Measurements from ENCODE around the gene FAM120C.

FAM120C gene, protein sequence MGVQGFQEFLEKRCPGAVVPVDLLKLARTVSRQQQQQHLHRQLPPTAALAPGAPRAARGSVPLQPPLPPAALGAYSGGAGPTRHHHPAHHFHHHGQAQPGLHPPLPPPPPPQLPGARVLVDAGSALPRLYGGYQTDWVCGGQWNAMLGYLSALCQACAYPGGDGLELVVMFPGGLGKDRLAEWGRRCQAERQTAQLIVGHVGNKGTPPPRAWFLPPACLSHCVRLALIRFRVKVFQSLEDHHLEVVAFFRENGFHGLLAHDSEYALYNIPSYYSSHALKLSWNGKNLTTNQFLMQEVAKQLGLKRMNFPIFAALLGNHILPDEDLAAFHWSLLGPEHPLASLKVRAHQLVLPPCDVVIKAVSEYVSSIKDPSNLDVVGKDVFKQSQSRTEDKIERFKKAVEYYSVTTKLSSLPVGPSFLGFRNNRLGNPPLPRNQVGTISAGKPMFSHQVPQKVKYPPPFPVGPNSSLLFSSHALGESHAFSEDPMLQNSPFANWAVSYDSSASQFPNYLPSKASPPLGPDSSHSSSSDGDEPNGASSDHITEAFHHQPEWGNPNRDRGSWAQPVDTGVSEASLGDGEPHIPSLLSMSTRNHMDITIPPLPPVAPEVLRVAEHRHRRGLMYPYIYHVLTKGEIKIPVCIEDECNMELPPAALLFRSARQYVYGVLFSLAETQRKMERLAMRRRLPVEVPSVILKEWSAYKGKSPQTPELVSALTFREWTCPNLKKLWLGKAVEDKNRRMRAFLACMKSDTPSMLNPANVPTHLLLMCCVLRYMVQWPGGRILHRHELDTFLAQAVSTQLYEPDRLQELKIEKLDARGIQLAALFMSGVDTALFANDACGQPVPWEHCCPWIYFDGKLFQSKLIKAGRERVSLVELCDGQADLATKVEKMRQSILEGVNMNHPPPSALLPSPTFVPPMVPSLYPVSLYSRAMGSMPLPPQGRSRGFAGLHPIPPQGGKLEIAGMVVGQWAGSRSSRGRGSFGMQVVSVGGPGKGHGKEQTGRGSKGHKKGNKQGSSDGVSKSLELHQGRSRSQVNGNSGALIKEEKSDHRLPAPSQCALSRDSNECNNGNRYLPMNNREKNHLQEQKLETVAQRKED

DNA sequence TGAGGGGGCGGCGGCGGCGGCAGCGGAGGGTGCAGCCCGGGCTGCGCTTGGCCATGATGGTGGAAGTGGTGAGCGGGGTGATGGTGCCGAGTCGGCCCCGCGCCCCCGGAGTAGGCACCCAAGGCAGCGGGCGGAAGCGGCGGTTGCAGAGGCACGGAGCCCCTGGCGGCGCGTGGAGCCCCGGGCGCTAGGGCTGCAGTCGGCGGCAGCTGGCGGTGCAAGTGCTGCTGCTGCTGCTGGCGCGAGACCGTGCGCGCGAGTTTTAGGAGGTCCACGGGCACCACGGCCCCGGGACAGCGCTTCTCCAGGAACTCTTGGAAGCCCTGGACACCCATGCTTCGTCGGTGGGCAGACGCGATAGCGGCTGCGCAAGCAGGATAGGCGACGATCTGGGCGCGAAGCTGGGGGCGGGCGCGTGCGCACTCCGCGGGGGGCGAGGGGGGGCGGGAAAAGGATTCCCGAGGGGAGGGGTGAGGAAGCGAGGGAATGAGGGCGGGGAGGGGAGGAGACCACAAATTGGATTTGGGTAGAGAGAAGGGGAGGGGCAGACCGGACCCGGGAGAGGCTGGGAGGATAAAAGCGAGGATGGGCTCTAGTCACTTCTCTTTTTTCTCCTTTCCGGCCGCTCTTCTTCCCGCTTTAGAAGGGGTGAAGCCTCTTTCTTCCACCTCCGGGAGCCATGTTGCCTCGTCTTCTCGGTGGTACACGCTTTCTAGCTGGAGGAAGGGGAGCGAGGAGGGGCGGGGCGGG, at the start of gene FAM120C:
Gene FAM120C, minus strand, starts transcription at position 391 of the 750 bp plus-strand sequence. Its CDS starts 56 bp downstream, at position 335.
- DNase-seq = peak; percentile 70 to 75

DNA sequence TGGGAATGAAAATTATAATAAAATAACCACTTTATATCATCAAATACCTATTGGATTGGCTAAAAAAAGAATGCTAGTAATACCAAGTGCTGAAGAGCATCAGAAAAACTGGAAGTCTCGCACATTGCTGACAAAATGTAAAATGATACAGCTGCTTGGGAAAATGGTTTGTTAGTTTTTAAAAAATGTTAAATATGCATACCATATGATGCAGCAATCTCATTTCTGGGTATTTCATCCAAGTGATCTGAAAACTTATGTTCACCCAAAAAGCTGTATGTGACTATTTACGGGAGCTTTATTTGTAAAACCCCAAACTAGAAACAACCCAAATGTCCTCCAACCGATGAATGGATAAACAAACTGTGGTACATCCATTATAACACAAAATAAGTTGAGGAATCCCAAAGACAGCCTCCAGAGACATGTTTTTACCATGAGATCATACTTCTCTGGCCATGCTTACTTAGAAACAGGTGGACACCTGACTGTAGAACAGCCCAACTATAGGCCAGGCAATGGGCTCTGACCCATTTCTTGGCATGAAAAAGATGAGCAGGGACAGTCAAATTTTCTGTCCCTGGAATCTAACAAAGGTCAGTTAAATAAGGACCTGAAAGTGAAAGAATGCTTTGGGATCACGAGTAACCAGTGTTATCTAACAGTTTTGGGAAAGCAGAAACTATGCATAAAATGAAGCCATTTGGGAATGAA, 47.5 kb upstream of the FAM120C start:
- DNase-seq = no peak

DNA sequence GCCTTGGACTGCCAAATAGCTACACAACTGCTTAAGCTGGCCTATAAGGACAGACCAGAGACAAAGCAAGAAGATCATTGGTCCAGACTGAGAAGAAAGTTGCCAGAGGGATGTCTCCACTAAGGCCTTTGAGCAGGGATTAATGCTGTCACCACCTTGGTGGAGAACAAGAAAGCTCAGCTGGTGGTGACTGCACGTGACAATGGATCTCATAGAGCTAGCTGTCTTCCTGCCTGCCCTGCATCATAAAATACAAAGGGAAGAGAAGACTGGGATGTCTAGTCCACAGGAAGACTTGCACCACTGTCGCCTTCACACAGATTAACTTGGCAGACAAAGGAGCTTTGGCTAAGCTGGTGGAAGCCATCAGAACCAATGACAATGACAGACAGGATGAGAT, 40.5 kb upstream of the FAM120C start:
- no peak for DNase-seq

DNA sequence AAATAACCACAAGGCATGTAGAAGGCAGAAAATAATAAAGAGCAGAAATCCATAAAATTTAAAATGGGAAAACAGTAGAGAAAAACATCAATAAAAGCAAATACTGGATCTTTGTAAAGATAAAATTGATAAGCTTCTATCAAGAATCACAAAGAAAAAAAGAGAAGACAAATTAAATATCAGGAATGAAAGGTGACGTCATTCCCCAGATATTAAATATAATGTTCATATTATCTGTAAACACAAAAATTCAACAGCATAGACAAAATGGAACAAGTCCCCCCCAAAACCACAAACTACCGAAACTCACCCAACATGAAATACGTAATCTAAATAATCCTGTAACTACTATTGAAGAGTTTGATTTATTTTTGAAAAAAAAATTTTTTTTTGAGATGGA, 30.5 kb upstream of the FAM120C start:
- no peak for DNase-seq

DNA sequence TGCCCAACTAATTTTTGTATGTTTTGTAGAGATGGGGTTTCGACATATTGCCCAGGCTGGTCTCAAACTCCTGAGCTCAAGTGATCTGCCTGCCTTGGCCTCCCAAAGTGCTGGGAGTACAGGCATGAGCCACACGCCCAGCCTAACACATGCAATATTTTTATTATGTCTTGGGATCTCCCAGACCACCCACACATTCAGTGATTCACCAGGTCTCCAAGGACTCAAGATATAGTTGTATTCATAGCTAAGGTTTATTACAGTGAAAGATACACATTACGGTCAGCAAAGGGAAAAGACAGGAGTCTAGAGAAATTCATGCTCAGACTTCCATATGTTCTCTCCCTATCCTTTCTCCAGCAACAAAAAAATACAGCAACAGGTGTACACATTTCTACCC, 25.5 kb upstream of the FAM120C start:
- DNase-seq = no peak

DNA sequence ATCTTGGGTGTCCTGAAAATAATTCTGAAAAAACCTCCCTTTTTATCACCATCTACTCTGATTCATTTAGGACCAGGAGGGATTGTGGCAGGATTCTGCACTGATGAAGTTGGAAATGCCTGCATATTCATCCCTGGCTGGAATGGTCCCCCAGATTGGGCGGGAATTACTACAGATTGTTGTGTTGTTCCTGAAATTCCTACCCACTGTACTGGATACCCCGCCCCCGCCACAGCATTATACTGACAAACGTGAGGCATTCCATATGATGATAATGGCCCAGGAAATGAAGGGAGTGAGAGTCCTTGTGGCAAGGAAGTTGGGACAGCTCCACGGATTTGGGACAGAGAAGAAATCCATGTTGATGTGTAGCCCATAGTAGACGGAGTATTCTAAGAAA, 15.2 kb upstream of the FAM120C start:
- DNase-seq = no peak

DNA sequence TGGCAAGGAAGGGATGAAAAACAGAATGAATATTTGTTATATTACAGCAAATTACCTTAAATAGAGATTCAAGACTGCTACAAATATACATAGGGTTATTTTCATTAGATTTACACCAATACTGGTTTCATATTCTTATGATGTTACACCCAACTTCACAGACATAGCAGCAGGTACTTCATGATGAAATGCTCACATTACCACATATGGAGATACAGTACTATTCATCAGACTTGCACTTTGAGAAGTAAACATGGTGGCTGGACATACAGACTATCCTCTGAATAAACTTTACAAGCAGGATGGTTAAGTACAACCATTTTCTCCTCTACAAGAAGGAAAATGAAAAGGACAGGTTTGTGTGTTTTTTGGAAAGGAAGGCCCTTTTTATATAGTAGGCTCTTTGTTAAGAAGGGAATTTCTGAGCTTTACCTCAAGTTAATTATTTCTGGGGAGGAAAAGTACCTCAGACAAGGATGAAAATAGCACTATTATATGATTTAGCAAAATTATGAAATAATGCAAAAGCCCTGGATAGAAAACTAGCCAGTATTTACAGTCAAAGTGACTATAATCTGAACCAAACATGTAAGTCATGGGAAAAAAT, 12.0 kb upstream of the FAM120C start:
- DNase-seq = no peak

DNA sequence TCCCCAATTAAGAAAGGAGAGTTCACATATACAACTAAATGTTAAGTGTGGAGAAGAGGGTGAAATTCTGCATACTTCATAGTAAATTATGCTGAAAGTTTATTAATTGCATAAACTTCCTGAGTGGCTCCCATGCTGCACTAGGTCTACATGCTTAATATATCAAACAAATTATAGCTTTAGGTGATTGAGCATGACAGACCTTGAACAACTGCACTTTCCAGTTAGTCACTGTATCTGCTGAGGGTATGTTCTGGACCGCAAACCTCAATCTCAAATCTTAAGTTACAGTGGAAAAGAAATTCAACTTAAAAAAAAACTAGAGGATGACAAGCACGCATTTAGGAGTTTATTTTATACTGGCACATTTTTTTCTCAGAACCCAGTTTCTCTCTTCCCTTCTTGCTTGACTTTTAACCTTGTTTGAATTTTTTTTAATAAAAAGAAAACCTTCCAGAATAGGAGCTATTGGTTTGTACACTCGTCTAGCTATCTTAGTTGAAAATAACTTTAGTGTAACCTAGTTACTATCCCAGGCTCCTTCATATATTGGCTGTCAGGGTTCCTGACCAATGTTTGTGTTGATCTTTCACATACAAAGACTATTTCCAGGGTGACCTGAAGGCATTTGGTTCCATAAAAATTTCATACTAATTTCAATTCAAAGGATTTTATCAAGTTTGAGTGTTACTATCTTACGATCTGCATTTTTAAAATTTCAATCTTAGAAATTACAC, 10.2 kb upstream of the FAM120C start:
- DNase-seq = no peak

DNA sequence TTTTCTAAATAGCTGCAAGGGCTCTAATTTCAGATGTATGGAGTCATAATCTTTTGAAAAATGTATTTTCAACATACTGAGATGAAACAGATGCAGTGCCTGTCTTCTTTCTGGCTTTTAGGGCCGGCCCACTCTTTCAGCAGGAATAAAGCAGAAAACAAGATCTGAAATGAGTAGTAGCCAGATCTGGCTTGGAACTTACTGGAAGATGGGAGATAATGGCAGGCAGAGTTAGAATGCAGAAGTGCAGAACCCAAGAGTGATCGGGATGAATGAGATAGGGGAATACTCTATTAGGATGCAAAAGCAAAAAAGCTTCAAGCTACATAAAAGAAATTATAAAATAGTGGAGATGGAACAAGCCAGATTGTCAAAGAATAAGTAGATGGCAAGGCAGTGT, 1.4 kb upstream of the FAM120C start:
- no peak for DNase-seq

DNA sequence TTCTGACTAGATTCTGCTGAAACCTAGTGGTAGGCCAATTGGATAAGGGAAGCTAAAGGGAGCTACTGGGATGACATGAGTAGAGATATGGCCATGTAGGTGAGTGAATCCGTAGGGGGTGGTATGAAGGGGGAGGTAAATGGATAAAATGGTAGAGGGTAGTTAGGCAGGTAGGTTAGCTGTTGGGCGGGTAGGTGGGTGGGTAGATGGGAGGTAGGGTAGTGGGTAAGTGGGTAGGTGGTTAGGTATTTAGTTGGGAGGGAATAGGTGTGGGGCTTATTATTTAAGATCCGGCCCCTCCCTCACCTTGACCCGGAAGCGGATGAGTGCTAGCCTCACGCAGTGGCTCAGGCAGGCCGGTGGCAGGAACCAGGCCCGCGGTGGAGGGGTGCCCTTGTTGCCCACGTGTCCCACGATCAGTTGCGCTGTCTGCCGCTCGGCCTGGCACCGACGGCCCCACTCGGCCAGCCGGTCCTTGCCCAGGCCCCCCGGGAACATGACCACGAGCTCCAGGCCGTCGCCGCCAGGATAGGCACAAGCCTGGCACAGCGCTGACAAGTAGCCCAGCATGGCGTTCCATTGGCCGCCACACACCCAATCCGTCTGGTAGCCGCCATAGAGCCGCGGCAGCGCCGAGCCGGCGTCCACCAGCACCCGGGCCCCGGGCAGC, 725 bp downstream of the FAM120C start:
- DNase-seq = peak; percentile 65 to 73

DNA sequence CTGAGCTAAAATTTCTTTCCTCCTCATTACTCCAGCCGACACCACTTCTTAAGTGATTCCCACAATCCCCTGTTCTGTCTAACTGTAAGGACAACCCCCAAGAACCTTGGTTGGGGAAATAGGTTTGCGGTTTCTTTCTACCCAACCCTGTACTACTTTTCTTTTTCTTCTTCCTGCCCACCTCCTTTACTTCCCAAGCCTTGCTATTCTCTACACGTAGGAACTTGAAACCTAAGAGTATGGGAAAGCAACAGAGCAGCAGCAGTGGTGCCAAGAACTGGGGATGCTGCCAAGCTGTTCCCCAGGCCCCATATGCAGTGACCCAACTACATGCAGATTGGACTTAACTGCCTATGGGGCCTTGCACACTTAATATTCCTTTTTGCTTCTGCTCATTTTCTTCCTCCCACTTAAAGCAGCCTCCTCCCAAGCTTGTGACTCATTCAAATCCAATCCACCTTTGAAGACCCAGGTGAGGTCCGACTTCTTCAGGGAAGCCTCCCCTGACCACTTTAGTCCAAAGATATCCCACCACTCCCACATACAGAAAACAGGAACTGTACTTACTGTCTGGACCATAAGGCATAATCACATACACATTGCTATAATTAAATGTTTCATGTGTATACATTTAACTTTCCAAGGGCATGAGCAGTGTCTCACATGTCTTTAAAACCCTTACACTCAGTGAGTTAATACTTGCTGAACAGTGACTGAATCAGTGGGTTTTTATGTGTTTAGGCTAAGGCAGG, 1.7 kb downstream of the FAM120C start:
- DNase-seq = no peak

DNA sequence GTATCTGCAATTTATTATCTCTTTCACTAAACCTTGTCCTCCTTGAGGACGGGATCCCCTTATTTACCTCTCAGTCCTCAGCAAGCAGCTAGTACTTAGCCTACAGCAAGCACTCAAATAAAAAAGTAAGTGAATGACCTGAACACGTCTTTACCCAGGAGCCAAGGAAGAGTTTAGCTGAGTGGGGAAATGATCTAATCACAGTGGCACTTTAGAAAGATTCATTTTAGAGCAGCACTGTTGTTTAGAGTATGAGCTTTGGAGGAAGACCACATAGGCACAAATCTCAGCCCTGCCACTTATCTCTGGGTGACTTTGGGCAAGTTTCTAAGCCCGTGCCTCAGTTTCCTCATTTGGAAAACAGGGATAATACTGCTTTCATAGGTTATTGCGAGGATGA, 2.7 kb downstream of the FAM120C start:
- no peak for DNase-seq

DNA sequence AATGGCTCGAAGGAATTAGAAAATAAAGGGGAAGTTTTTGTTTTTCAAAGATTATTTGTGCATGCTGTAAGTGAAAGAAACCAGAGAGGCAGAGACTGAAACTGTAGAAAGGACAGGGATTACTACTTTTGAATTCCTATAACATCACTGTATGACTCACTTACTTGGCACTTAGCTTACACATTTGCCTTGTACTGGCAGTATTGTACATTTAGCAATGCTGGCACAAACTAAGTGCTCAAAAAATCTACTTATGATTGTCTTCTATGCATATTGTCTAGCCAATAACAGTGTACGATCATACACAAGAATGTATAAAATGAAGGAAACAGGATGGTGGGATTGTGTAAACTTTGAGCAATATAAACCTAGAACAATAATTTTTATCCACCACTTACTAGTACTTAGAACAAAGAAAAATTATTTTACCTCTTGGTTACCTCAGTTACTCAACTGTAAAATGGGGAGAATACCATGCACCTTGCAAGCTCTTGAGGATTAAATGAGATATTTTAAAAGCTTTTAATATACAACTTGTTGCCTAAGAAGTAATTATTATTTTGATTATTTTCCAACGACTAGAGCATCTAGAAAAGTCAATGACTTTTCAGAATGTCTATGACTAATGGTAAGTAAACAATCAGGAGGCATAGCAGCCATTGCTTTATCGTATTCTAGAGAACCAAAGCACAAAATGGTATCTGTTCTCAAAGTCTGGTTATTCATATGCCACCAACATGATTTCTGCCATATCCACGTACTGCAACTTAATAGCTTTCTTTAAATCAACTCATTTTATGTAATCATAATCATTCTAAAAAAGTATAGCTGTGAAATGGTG, 4.7 kb downstream of the FAM120C start:
- DNase-seq = no peak

DNA sequence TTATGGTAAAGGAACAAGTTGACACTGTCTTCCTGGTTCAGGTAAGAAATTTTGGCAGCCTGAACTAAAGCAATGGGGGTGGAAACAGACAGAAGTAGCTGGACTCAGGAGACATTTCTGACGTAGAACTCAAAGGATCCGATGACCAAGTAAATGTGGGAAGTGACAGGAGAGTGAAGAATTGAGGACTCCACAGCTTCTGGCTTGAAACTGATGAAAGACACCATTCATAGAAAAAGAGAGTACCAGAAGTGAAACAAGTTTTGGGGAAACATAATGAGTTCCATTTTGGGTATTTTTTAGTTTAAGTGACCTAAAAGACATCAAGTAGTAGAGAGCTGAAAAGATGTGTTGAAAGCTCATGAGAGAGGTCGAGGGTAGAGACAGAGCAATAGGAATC, 5.7 kb downstream of the FAM120C start:
- no peak for DNase-seq

DNA sequence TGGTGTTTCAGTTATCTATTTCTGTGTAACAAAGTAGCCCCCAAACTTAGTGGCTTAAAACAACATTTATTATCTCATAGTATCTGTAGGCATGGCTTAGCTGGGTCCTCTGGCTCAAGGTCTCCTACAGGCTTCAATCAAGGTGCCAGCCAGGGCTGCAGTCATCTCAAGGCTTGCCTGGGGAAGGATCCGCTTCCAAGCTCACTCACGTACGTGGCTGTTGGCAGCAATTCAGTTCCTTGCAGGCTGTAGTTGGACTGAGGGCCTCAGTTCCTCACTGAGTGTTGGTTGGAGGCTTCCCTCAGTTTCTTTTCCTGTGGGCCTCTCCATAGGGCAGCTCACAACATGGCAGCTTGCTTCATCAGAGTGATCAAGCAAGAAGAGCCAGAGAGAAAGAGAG, 9.3 kb downstream of the FAM120C start:
- no peak for DNase-seq

DNA sequence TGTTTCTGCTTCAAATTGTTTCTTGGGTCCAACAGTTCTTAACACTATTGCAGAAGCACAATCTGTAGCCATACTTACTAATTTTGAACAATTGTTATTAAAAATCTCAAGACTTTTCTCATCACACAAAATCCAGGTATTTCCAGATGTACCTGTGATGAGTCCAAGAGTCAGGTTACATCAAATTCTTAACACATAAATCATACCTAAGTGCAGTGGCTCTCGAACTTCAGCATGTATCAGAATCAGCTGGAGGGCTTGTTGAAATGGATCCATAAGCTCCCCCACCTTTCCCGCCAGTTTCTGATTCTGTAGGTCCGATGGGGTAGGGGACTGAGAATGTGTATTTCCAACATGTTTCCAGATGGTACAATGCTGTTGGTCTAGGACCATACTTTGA, 10.6 kb downstream of the FAM120C start:
- DNase-seq = no peak

DNA sequence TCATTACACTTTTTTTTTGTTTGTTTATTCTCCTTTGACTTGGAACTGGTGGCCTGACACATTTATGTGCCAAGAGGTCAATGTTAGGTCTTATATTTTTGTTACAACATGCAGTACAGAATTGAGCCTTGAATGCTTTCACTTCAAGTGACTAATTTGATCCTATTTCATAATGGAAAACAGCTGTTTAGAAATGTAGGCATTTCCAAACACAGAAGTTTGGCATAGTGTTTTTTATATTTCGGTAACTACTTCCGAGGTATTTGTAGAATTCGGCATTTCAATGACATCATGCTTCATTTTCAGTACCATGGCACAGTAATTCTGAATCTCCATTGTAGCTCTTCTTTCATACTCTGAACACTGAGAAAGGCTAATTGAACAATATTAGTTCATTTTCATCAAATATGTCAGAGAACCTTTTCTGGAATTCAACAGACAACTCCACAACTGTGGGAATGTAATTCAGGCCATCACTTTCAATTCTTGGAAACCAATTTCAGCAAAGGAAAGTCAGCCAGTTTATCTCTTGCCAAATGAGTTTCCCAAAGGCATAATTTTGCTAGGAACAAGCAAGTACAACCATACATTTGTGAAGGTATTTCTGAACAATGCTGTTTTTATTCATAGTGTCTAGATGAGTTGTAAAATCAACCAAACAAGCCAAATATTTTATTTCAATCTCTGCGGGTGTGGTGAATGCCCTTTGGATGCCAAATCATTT, 11.4 kb downstream of the FAM120C start:
- no peak for DNase-seq

DNA sequence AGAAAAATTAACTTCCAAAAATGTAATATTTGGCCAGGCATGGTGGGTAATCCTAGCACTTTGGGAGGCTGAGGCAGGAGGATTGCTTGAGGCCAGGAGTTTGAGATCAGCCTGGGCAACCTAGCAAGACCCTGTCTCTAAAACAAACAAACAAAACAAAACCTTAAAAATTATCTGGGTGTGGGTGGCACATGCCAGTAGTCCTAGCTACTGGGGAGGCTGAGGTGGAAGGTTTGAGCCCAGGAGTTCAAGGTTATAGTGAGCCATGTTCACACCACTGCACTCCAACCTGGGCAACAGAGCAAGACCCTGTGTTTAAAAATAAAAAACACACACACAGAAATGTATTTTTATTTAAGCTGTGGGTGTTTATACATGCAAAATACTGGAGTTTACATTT, 12.0 kb downstream of the FAM120C start:
- no peak for DNase-seq
